ENCODE measurements around the gene SAMD7. TPM values are rescaled to one million over a fixed set of nuclear protein-coding genes. Genes with fewer than 3 reads are reported as not detected.

The SAMD7 gene
- total and polyA plus RNA-seq, 2 of the 13 experiments (the other 11 are each of a cell fraction or from before 2014, with no cell fraction given), result not detected

DNA sequence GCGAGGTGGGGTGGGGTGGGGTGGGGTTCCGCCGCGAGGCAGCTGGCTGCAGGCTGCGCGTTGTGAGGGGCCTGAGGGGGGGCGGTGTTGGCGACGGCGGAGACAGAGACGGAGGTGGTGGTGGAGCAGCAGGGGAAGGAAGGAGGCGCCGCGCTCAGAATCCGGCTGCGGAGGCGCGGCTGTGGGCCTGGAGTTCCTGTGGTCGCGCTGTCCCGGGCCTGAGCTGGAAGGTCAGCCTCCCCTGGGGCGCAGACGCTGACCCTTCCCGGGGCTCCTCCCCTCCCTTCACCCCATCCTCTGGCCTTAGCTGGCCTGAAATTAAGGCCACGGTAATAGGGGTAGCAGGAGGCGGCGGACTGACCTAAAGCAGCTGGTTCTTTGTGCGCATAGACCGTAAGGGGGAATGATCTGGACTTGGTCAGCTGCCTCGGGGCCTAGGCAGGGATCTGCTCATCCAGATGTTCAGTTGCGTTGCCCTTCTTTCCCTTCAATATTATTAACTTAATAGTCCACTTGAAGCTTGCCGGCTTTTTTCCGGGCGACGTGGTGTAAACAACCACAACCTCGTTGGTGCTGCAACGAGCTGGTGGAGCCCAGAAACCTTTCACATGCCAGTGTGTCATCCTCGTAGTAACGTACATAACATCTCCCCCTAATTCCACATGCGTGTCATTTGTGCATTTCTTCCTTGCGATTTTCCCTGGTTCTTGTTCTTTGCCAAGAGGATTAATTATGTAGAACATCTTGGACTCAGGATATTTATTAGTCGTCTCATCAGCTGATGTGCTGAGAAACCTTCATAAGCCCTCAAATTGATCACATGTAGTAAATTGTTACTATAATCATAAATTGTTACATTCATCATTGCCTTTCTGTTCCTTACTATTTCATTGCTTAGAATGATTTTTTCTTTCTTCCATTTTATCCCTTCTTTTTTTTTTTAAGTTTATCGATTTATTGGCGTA, 55.9 kb downstream of the SAMD7 start (continued):
- TF ChIP-seq, protein P1, sequence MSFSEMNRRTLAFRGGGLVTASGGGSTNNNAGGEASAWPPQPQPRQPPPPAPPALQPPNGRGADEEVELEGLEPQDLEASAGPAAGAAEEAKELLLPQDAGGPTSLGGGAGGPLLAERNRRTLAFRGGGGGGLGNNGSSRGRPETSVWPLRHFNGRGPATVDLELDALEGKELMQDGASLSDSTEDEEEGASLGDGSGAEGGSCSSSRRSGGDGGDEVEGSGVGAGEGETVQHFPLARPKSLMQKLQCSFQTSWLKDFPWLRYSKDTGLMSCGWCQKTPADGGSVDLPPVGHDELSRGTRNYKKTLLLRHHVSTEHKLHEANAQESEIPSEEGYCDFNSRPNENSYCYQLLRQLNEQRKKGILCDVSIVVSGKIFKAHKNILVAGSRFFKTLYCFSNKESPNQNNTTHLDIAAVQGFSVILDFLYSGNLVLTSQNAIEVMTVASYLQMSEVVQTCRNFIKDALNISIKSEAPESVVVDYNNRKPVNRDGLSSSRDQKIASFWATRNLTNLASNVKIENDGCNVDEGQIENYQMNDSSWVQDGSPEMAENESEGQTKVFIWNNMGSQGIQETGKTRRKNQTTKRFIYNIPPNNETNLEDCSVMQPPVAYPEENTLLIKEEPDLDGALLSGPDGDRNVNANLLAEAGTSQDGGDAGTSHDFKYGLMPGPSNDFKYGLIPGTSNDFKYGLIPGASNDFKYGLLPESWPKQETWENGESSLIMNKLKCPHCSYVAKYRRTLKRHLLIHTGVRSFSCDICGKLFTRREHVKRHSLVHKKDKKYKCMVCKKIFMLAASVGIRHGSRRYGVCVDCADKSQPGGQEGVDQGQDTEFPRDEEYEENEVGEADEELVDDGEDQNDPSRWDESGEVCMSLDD (CRISPR knock-in tag; IDR thresholded peaks at IDR 0.05; ENCODE audit: borderline replicate concordance), result peak; percentile 10; the same call in 1 of the 2 replicates
- TF ChIP-seq ZNF749 (CRISPR knock-in tag; IDR thresholded peaks at IDR 0.05; ENCODE audit: borderline replicate concordance) (no peak), NCOA1 (CRISPR knock-in tag; IDR thresholded peaks at IDR 0.05) (no peak), PITX1 (CRISPR knock-in tag; IDR thresholded peaks at IDR 0.05) (no peak), ZNF605 (CRISPR knock-in tag; IDR thresholded peaks at IDR 0.05) (peak; percentile 8; the same call in 1 of the 2 replicates), ZNF3 (CRISPR knock-in tag; IDR thresholded peaks at IDR 0.05) (no peak), TAF15 (IDR thresholded peaks at IDR 0.05; ENCODE audit: low read depth, low read length, poor library complexity, severe bottlenecking) (no peak), ZSCAN29 (CRISPR knock-in tag; conservative IDR thresholded peaks at IDR 0.05) (no peak), TCF7L2 (IDR thresholded peaks at IDR 0.05; ENCODE audit: low read depth, low read length) (no peak), ZNF350 (CRISPR knock-in tag; IDR thresholded peaks at IDR 0.05; ENCODE audit: borderline replicate concordance, low read depth) (no peak; the same call in 1 of the 2 replicates), NFKBIZ (CRISPR knock-in tag; IDR thresholded peaks at IDR 0.05) (peak; percentile 5; the same call in 1 of the 2 replicates), MAFG (CRISPR knock-in tag; IDR thresholded peaks at IDR 0.05) (no peak), EEA1 (CRISPR knock-in tag; IDR thresholded peaks at IDR 0.05; ENCODE audit: borderline replicate concordance) (no peak), ZNF891 (CRISPR knock-in tag; IDR thresholded peaks at IDR 0.05) (no peak), ZNF766 (CRISPR knock-in tag; IDR thresholded peaks at IDR 0.05; ENCODE audit: borderline replicate concordance) (no peak; the same call in 1 of the 2 replicates), RAD21 (CRISPR knock-in tag; IDR thresholded peaks at IDR 0.05) (no peak), PTBP1 (IDR thresholded peaks at IDR 0.05; ENCODE audit: low read depth, low read length, poor library complexity, severe bottlenecking) (no peak), ZNF567 (CRISPR knock-in tag; IDR thresholded peaks at IDR 0.05; ENCODE audit: borderline replicate concordance) (0 out of 2 replicates have a peak, but pooled peaks have one; percentile 6), NPAS2 (CRISPR knock-in tag; IDR thresholded peaks at IDR 0.05; ENCODE audit: borderline replicate concordance) (no peak)
- TF ChIP-seq, protein P2, sequence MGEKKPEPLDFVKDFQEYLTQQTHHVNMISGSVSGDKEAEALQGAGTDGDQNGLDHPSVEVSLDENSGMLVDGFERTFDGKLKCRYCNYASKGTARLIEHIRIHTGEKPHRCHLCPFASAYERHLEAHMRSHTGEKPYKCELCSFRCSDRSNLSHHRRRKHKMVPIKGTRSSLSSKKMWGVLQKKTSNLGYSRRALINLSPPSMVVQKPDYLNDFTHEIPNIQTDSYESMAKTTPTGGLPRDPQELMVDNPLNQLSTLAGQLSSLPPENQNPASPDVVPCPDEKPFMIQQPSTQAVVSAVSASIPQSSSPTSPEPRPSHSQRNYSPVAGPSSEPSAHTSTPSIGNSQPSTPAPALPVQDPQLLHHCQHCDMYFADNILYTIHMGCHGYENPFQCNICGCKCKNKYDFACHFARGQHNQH (CRISPR knock-in tag; IDR thresholded peaks at IDR 0.05), result no peak
- TF ChIP-seq, protein P3, sequence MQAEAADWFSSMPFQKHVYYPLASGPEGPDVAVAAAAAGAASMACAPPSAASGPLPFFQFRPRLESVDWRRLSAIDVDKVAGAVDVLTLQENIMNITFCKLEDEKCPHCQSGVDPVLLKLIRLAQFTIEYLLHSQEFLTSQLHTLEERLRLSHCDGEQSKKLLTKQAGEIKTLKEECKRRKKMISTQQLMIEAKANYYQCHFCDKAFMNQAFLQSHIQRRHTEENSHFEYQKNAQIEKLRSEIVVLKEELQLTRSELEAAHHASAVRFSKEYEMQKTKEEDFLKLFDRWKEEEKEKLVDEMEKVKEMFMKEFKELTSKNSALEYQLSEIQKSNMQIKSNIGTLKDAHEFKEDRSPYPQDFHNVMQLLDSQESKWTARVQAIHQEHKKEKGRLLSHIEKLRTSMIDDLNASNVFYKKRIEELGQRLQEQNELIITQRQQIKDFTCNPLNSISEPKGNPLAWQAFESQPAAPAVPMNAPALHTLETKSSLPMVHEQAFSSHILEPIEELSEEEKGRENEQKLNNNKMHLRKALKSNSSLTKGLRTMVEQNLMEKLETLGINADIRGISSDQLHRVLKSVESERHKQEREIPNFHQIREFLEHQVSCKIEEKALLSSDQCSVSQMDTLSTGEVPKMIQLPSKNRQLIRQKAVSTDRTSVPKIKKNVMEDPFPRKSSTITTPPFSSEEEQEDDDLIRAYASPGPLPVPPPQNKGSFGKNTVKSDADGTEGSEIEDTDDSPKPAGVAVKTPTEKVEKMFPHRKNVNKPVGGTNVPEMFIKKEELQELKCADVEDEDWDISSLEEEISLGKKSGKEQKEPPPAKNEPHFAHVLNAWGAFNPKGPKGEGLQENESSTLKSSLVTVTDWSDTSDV (CRISPR knock-in tag; IDR thresholded peaks at IDR 0.05), result no peak
